WTC11 (cell line): Measurements from ENCODE around the gene FAU. TPM values are rescaled to one million over a fixed set of nuclear protein-coding genes. Genes with fewer than 3 reads are reported as not detected.

ENCODE experiments used
- ATAC-seq: fragments of 200-7000 bp; cut with Tn5 transposase; 2 replicates; pipeline ENCODE4 v1.10.0; 2021; ENCODE audit warnings: mild to moderate bottlenecking, moderate library complexity
- CTCF ChIA-PET: fragments of 300-600 bp; sonication (Branson Sonifier 250); formaldehyde crosslinking; loops from one replicate; lab custom pipeline; 2021; ENCODE audit warnings: antibody characterized with exemption; lab: Charles Lee
- POLR2A ChIA-PET: fragments of 350-600 bp; sonication (Branson Sonifier 250); formaldehyde crosslinking; loops from one replicate; lab custom pipeline; 2021; ENCODE audit warnings: antibody characterized with exemption; lab: Charles Lee
- DNase-seq: peaks from one replicate; pipeline ENCODE4 v3.0.0; 2021; ENCODE audit warnings: low spot score
- H3K27ac Mint-ChIP-seq: 2 replicates; pipeline ENCODE4 v1.8.0; 2021; ENCODE audit warnings: mixed read lengths
- H3K27me3 Mint-ChIP-seq: 2 replicates; pipeline ENCODE4 v1.8.0; 2021; ENCODE audit warnings: low read depth, mild to moderate bottlenecking, moderate library complexity, mixed read lengths
- H3K36me3 Mint-ChIP-seq: 2 replicates; pipeline ENCODE4 v1.8.0; 2021; ENCODE audit warnings: mixed read lengths
- H3K4me1 Mint-ChIP-seq: 2 replicates; pipeline ENCODE4 v1.8.0; 2022; ENCODE audit warnings: mixed read lengths
- H3K4me3 Mint-ChIP-seq: 2 replicates; pipeline ENCODE4 v1.8.0; 2021; ENCODE audit warnings: mild to moderate bottlenecking, moderate library complexity, mixed read lengths
- H3K9me3 Mint-ChIP-seq: 2 replicates; pipeline ENCODE4 v1.8.0; 2021; ENCODE audit warnings: mixed read lengths
- FOXK1 ChIP-seq: sonication (generic); formaldehyde crosslinking; IDR thresholded peaks from 2 replicates; pipeline ENCODE4 v1.8.0; 2022; ENCODE audit warnings: mild to moderate bottlenecking, moderate library complexity, missing genetic modification reagents
- GABPB1 ChIP-seq: sonication (generic); formaldehyde crosslinking; IDR thresholded peaks from 2 replicates; pipeline ENCODE4 v1.8.1; 2023; ENCODE audit warnings: mild to moderate bottlenecking, missing genetic modification reagents
- ZNF263 ChIP-seq: sonication (generic); formaldehyde crosslinking; IDR thresholded peaks from 2 replicates; pipeline ENCODE4 v1.8.1; 2022; ENCODE audit warnings: low read depth, mild to moderate bottlenecking, moderate library complexity, missing genetic modification reagents
- ZNF423 ChIP-seq: fragments of 250-450 bp; sonication (Bioruptor Pico); IDR thresholded peaks from 2 replicates; pipeline ENCODE4 v2.1.2; 2022; ENCODE audit warnings: mild to moderate bottlenecking, moderate library complexity
- total RNA-seq: library from RNA; stranded (reverse); gene quantifications from 3 replicates; pipeline ENCODE4 v1.2.3, GENCODE V29; 2021
- TF ChIP-seq, protein P1 (sequence below): sonication (generic); formaldehyde crosslinking; IDR thresholded peaks from 2 replicates; pipeline ENCODE4 v1.8.0; 2023; ENCODE audit warnings: mild to moderate bottlenecking, missing genetic modification reagents
- TF ChIP-seq, protein P2 (sequence below): sonication (generic); formaldehyde crosslinking; IDR thresholded peaks from 2 replicates; pipeline ENCODE4 v1.8.1; 2023; ENCODE audit warnings: mild to moderate bottlenecking, missing genetic modification reagents
- TF ChIP-seq, protein P3 (sequence below): sonication (generic); formaldehyde crosslinking; IDR thresholded peaks from 2 replicates; pipeline ENCODE4 v1.8.0; 2022; ENCODE audit warnings: mild to moderate bottlenecking, missing genetic modification reagents
- TF ChIP-seq, protein P4 (sequence below): fragments of 200-600 bp; IDR thresholded peaks from 2 replicates; pipeline ENCODE4 v1.8.0; 2022; ENCODE audit warnings: antibody characterized with exemption
- TF ChIP-seq, protein P5 (sequence below): sonication (generic); formaldehyde crosslinking; IDR thresholded peaks from 2 replicates; pipeline ENCODE4 v1.8.0; 2023; ENCODE audit warnings: missing genetic modification reagents, mild to moderate bottlenecking, borderline replicate concordance

The FAU gene
- total RNA-seq, 1 experiment from 2014 or later: 991 TPM

DNA sequence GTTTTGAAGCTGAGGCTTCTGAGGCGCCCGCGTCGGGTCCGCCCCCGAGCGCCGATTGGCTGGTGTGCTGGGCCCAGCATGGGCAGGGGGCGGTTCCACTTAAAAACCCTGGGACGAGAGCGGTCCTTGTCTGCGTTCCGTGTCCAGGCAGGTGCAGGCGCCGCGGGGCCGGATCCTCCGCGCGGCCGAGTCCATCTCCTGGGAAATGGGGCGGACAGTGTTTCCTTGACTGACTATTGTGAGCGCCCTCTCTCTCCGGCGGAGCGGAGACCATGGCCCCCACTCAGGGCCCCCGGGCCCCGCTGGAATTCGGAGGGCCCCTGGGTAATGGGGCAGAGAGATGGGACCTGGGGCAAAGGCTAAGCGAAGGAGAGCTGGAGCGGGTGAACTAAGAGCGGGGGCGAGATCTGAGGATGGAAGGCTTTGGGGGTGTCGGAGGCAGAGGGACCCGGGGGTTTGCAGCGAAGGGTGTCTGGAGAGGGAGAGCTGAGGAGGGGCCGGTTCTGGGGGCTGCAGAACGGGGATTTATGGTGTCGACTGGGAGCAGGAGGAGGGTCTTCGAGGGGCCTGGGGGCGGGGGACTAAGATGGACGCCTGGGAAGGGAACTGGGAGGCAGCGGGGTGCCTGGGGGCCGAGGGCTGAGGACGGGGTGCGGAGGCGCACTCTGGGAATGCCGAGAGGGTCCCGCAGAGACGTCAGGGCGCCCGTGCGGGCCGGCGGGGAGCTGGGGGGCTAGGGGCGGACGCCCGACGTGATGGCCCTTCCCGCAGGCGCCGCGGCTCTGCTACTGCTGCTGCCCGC, 10.0 kb downstream of the FAU start, which contains the start of gene TM7SF2 (continued):
- TF ChIP-seq, protein P1, sequence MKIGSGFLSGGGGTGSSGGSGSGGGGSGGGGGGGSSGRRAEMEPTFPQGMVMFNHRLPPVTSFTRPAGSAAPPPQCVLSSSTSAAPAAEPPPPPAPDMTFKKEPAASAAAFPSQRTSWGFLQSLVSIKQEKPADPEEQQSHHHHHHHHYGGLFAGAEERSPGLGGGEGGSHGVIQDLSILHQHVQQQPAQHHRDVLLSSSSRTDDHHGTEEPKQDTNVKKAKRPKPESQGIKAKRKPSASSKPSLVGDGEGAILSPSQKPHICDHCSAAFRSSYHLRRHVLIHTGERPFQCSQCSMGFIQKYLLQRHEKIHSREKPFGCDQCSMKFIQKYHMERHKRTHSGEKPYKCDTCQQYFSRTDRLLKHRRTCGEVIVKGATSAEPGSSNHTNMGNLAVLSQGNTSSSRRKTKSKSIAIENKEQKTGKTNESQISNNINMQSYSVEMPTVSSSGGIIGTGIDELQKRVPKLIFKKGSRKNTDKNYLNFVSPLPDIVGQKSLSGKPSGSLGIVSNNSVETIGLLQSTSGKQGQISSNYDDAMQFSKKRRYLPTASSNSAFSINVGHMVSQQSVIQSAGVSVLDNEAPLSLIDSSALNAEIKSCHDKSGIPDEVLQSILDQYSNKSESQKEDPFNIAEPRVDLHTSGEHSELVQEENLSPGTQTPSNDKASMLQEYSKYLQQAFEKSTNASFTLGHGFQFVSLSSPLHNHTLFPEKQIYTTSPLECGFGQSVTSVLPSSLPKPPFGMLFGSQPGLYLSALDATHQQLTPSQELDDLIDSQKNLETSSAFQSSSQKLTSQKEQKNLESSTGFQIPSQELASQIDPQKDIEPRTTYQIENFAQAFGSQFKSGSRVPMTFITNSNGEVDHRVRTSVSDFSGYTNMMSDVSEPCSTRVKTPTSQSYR (CRISPR knock-in tag): peak; percentile 32; the same call in 1 of the 2 replicates
- TF ChIP-seq ZNF423 (CRISPR knock-in tag): no peak
- TF ChIP-seq ZNF263: no peak

DNA sequence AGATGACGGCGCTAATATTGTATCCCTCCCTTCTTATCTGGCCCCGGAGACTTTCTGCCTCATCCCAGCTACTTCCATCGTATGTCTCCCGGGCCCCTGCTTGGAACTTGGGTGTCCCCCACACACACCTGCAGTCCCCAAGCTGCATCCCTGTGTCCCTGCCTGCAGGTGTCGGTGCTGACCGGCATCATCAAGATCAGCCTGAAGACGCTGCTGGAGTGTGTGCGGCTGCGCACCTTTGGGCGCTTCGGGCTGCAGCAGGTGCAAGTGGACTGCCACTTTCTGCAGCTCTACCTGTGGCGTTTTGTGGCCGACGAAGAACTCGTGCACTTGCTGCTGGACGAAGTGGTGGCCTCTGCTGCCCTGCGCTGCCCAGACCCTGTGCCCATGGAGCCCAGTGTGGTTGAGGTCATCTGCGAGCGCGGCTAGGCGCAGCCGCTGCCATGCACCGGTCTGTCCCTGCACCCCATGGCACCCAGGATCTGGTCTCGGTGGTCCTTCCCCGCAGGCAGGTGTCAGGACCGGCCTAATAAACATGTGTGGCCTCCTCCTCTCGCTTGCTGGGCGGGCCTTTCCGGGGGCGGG, 10.7 kb downstream of the FAU start:
- ATAC-seq: no peak
- POLR2A ChIA-PET: interaction anchor here (0.7 to 2.2 kb wide), 7 partner anchors 9 to 70 kb away, joined by 3 to 19 read pairs (median 6); partner anchors contain the start of genes CAPN1, FAU, MRPL49 and VPS51
- TF ChIP-seq GABPB1 (no peak), FOXK1 (CRISPR knock-in tag) (0 out of 2 replicates have a peak, but pooled peaks have one; percentile 60)
- H3K27ac Mint-ChIP-seq: peak overlapping the region; percentile 76; the same call in 1 of the 2 replicates
- no peaks in the 10 kb centered on the region for H3K9me3 Mint-ChIP-seq
- no peaks in the 10 kb centered on the region; the same call in 1 of the 2 replicates for H3K36me3 Mint-ChIP-seq
- CTCF ChIA-PET: interaction anchor here (0.7 to 4.8 kb wide), 36 partner anchors 9 to 351 kb away, joined by 3 to 104 read pairs (median 5); partner anchors contain the start of genes ARL2, BATF2, CAPN1 and FAU
- H3K4me3 Mint-ChIP-seq: peak overlapping the region; percentile 91
- no peak for DNase-seq
- H3K4me1 Mint-ChIP-seq: peaks cover 17% of the 10 kb centered on the region
- no peaks in the 10 kb centered on the region for H3K27me3 Mint-ChIP-seq

DNA sequence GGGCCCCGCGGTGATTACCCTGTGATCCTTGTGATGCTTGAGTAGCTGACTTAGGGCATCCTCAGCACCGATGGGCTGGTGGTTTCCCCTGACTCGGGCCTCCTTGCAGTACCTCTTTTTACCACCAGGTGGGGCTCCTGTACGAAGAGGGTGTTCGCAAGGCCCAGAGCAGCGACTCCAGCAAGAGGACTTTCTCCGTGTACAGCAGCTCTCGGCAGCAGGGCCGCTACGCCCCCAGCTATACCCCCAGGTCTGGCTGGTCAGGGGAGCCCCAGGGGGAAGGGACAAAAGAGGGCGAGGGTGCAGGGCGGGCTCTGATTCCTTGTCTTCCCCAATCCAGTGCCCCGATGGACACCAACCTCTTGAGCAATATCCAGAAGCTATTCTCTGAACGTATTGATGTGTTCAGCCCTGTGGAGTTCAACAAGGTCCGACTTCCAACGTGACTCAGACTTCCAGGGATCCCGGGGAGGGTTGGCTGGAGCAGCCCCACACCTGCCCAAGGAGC, 11.5 kb downstream of the FAU start:
- POLR2A ChIA-PET: interaction anchor here (0.5 to 2.1 kb wide), 5 partner anchors 12 to 71 kb away, joined by 3 to 9 read pairs (median 3); partner anchors contain the start of genes CAPN1, FAU, MRPL49 and VPS51
- ATAC-seq: peak; percentile 37
- CTCF ChIA-PET: interaction anchor here (0.5 to 4.8 kb wide), 49 partner anchors 10 to 702 kb away, joined by 3 to 104 read pairs (median 5); partner anchors contain the start of genes ARL2, BATF2, CAPN1 and CDCA5
- peaks cover 17% of the 10 kb centered on the region for H3K4me1 Mint-ChIP-seq
- H3K9me3 Mint-ChIP-seq: no peaks in the 10 kb centered on the region
- H3K27me3 Mint-ChIP-seq: no peaks in the 10 kb centered on the region
- TF ChIP-seq, protein P2, sequence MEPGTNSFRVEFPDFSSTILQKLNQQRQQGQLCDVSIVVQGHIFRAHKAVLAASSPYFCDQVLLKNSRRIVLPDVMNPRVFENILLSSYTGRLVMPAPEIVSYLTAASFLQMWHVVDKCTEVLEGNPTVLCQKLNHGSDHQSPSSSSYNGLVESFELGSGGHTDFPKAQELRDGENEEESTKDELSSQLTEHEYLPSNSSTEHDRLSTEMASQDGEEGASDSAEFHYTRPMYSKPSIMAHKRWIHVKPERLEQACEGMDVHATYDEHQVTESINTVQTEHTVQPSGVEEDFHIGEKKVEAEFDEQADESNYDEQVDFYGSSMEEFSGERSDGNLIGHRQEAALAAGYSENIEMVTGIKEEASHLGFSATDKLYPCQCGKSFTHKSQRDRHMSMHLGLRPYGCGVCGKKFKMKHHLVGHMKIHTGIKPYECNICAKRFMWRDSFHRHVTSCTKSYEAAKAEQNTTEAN (CRISPR knock-in tag): no peak
- TF ChIP-seq, protein P3, sequence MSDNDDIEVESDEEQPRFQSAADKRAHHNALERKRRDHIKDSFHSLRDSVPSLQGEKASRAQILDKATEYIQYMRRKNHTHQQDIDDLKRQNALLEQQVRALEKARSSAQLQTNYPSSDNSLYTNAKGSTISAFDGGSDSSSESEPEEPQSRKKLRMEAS: 0 out of 2 replicates have a peak, but pooled peaks have one; percentile 12
- TF ChIP-seq, protein P4, sequence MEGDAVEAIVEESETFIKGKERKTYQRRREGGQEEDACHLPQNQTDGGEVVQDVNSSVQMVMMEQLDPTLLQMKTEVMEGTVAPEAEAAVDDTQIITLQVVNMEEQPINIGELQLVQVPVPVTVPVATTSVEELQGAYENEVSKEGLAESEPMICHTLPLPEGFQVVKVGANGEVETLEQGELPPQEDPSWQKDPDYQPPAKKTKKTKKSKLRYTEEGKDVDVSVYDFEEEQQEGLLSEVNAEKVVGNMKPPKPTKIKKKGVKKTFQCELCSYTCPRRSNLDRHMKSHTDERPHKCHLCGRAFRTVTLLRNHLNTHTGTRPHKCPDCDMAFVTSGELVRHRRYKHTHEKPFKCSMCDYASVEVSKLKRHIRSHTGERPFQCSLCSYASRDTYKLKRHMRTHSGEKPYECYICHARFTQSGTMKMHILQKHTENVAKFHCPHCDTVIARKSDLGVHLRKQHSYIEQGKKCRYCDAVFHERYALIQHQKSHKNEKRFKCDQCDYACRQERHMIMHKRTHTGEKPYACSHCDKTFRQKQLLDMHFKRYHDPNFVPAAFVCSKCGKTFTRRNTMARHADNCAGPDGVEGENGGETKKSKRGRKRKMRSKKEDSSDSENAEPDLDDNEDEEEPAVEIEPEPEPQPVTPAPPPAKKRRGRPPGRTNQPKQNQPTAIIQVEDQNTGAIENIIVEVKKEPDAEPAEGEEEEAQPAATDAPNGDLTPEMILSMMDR: peak; percentile 100
- TF ChIP-seq, protein P5, sequence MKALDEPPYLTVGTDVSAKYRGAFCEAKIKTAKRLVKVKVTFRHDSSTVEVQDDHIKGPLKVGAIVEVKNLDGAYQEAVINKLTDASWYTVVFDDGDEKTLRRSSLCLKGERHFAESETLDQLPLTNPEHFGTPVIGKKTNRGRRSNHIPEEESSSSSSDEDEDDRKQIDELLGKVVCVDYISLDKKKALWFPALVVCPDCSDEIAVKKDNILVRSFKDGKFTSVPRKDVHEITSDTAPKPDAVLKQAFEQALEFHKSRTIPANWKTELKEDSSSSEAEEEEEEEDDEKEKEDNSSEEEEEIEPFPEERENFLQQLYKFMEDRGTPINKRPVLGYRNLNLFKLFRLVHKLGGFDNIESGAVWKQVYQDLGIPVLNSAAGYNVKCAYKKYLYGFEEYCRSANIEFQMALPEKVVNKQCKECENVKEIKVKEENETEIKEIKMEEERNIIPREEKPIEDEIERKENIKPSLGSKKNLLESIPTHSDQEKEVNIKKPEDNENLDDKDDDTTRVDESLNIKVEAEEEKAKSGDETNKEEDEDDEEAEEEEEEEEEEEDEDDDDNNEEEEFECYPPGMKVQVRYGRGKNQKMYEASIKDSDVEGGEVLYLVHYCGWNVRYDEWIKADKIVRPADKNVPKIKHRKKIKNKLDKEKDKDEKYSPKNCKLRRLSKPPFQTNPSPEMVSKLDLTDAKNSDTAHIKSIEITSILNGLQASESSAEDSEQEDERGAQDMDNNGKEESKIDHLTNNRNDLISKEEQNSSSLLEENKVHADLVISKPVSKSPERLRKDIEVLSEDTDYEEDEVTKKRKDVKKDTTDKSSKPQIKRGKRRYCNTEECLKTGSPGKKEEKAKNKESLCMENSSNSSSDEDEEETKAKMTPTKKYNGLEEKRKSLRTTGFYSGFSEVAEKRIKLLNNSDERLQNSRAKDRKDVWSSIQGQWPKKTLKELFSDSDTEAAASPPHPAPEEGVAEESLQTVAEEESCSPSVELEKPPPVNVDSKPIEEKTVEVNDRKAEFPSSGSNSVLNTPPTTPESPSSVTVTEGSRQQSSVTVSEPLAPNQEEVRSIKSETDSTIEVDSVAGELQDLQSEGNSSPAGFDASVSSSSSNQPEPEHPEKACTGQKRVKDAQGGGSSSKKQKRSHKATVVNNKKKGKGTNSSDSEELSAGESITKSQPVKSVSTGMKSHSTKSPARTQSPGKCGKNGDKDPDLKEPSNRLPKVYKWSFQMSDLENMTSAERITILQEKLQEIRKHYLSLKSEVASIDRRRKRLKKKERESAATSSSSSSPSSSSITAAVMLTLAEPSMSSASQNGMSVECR: 0 out of 2 replicates have a peak, but pooled peaks have one; percentile 29
- peaks cover 1% of the 10 kb centered on the region for H3K36me3 Mint-ChIP-seq
- H3K4me3 Mint-ChIP-seq: no peak overlapping the region
- peak; percentile 98 for DNase-seq
- no peak overlapping the region for H3K27ac Mint-ChIP-seq
